Esophagus muscularis mucosa (tissue), 4 donors: ENCODE data around the gene PPP1CA. TPM values are rescaled to one million over a fixed set of nuclear protein-coding genes. Genes with fewer than 3 reads are reported as not detected.

Source experiments
- DNase-seq: peaks from one replicate; pipeline ENCODE4 v3.0.0-alpha.2; 2017; ENCODE audit errors: extremely low spot score
- H3K27ac ChIP-seq, 4 donors: fragments of 200-600 bp; sonication (generic); replicated peaks in 1 of 4; 1 replicate in 3 of 4; 2 replicates in 1 of 4; pipeline ENCODE4 v1.5.1; 2016 to 2019; ENCODE audit warnings: mild to moderate bottlenecking in 1 of 4
- H3K27me3 ChIP-seq, 4 donors: fragments of 200-600 bp; sonication (generic); one replicate each; pipeline versions ENCODE4 v1.5.1 to v1.6.0; 2016 to 2019
- H3K36me3 ChIP-seq, 4 donors: fragments of 200-600 bp; sonication (generic); one replicate each; pipeline ENCODE4 v1.5.1; 2016 to 2019
- H3K4me1 ChIP-seq, 4 donors: fragments of 200-600 bp; sonication (generic); one replicate each; pipeline ENCODE4 v1.5.1; 2016 to 2019
- H3K4me3 ChIP-seq, 4 donors: fragments of 200-600 bp; sonication (generic); 1 replicate in 2 of 4; 2 replicates in 2 of 4; pipeline ENCODE4 v1.5.1; 2016 to 2019; ENCODE audit warnings: mild to moderate bottlenecking in 4 of 4, moderate library complexity in 1 of 4
- H3K9me3 ChIP-seq, 4 donors: fragments of 200-600 bp; sonication (generic); 1 replicate in 3 of 4; 2 replicates in 1 of 4; pipeline ENCODE4 v1.5.1; 2016 to 2019
- EP300 ChIP-seq: sonication (generic); formaldehyde crosslinking; IDR thresholded peaks from one replicate; pipeline ENCODE4 v1.6.1; 2017; ENCODE audit warnings: antibody characterized with exemption
- POLR2A ChIP-seq: fragments of 450-650 bp; IDR thresholded peaks from one replicate; pipeline ENCODE4 v1.6.1; 2017; ENCODE audit warnings: antibody characterized with exemption, moderate library complexity, mild to moderate bottlenecking, low read depth
- POLR2AphosphoS5 ChIP-seq, 2 donors: sonication (generic); formaldehyde crosslinking; IDR thresholded peaks; one replicate each; pipeline ENCODE4 v1.6.1; 2017; ENCODE audit warnings: antibody characterized with exemption in 2 of 2
- WGBS: methylation state at CpG from one replicate; pipeline ENCODE4 v1.1.5; 2018; 5-methylcytosine and 5-hydroxymethylcytosine counted together
- intact Hi-C: fragments of 100-400 bp; cut with DNase I; formaldehyde crosslinking; loops from one replicate; pipeline ENCODE4 v1.15.1; 2023
- total RNA-seq, 4 donors: library from RNA; depleted of rRNA; stranded (reverse); fragments of >200 nt; gene quantifications; one replicate each; pipeline versions ENCODE4 v1.1.0 to v1.2.1, GENCODE V29; 2016
- TF ChIP-seq, protein P1 (sequence below), 3 experiments: fragments of 200-600 bp in 2 of 3; fragments of 450-650 bp in 1 of 3; sonication (generic) in 2 of 3; IDR thresholded peaks; one replicate each; pipeline ENCODE4 v1.5.1; 2017 to 2019; ENCODE audit warnings: antibody characterized with exemption in 3 of 3, mild to moderate bottlenecking in 2 of 3, moderate library complexity in 1 of 3

PPP1CA gene
- total RNA-seq, 4 donors from 2014 or later = 56.9 to 87.3 (median 78.7) TPM

DNA sequence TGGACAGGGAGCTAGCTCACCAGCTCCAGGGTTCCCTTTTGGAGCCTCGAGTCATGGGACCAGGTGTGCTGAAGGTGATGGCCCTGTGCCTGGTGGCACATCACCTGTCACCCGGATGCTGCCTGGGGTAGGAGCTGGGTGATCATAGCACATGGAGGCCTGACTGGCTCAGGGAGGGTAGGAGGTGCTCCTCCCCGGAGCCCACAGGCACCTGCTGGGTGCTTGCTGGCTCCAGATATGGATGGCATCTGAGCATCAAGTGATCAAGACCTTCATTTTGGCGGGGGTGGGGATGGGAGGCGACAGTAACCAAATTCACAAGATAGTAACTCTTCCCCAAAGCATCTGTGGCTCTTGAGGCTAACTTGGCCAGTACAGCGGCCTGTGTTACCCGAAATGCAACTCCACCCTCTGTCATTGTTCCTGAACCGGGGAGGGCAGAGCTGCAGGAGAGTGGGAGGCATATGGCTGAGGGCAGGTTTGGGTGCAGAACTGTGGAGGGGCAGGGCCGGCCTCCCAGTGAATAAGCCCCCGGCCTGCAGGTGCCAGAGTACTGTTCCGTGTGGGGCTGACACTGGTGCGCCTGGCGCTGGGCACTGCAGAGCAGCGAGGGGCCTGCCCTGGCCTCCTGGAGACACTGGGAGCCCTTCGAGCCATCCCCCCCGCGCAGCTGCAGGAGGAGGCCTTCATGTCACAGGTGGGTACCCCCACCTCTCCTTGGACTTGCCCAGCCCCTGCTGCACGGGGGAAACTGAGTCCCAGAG lies 7.0 kb upstream of the PPP1CA start:
- Histone ChIP-seq H3K4me3 (no peak overlapping the region), H3K27ac (no peak overlapping the region), H3K27me3 (peaks cover 0 to 90% (median 10%) of the 10 kb centered on the region in 4 donors), H3K36me3 (no peaks in the 10 kb centered on the region), H3K4me1 (peaks cover 0 to 23% (median 12%) of the 10 kb centered on the region in 4 donors), H3K9me3 (no peaks in the 10 kb centered on the region)
- TF ChIP-seq POLR2AphosphoS5 (IDR thresholded peaks at IDR 0.05) (no peak), POLR2A (no peak), EP300 (no peak)
- TF ChIP-seq, protein P1, sequence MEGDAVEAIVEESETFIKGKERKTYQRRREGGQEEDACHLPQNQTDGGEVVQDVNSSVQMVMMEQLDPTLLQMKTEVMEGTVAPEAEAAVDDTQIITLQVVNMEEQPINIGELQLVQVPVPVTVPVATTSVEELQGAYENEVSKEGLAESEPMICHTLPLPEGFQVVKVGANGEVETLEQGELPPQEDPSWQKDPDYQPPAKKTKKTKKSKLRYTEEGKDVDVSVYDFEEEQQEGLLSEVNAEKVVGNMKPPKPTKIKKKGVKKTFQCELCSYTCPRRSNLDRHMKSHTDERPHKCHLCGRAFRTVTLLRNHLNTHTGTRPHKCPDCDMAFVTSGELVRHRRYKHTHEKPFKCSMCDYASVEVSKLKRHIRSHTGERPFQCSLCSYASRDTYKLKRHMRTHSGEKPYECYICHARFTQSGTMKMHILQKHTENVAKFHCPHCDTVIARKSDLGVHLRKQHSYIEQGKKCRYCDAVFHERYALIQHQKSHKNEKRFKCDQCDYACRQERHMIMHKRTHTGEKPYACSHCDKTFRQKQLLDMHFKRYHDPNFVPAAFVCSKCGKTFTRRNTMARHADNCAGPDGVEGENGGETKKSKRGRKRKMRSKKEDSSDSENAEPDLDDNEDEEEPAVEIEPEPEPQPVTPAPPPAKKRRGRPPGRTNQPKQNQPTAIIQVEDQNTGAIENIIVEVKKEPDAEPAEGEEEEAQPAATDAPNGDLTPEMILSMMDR (IDR thresholded peaks at IDR 0.05) = no peak
- 76% methylated on average over 6 of the region's 18 CpGs for WGBS
- intact Hi-C loops = no loop called here
- DNase-seq = no peak

DNA sequence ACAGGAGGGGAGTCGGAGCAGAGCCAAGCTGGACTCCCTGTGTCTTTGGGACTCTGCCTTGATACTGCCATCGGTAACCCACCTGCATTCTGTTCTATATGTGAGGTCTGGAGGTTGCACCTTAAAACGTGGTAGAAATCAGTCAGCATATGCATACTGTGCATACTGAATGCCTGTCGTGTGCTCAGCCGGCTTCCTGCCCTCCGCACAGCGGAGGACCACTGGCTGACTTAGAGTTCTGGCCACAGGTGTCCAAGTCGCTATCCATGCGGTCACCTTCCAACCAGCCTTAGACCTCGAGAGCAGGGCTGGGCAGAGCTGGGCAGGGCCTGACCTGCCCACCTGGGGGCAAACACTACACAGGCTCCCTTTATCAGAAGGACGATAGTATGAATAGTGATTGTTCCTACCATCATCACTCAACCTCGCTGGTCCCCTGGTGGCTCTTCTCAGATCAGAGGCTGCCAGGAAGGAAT lies 6.1 kb upstream of the PPP1CA start:
- H3K9me3 ChIP-seq = no peaks in the 10 kb centered on the region
- intact Hi-C loops = no loop called here
- no peak overlapping the region for H3K27ac ChIP-seq
- H3K27me3 ChIP-seq = peaks cover 0 to 96% (median 10%) of the 10 kb centered on the region in 4 donors
- peaks cover 0 to 26% (median 17%) of the 10 kb centered on the region in 4 donors for H3K4me1 ChIP-seq
- no peaks in the 10 kb centered on the region for H3K36me3 ChIP-seq
- 54% methylated on average over 10 of the region's 12 CpGs for WGBS
- TF ChIP-seq EP300 (no peak), POLR2A (no peak), POLR2AphosphoS5 (IDR thresholded peaks at IDR 0.05) (no peak)
- TF ChIP-seq, protein P1 (IDR thresholded peaks at IDR 0.05) = no peak
- DNase-seq = no peak
- H3K4me3 ChIP-seq = no peak overlapping the region

DNA sequence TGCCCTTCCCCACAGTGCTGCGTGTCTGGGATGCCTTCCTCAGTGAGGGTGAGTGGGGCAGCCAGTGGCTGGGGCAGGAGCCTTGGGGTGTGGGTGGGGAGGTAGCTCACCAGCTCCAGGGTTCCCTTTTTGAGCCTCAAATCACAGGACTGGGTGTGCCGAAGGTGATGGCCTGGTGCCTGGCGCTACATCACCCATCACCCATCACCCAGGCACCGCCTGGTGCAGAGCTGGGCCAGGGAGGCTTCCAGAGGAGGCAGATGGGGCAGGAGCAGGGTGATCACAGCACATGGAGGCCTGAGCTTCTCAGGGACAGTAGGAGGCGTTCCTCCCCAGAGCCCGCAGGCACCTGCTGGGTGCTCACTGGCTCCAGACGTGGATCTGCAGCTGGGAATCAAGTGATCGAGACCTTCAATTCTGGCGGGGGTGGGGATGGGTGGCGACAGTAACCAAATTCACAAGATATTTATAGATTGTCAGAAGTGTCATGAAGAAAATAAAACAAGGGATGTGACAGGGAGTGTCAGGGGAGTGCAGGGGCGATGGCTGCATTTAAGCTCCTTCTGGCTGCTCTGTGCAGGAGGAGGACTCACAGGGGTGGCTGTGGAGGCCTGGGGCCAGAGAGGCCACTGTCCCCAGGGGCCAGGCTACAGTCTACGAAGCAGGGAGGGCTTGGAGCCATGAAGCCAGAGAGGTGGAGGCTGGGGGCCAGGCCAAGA lies 5.5 kb upstream of the PPP1CA start:
- intact Hi-C loops = no loop called here
- TF ChIP-seq, protein P1 (IDR thresholded peaks at IDR 0.05) = no peak
- TF ChIP-seq POLR2AphosphoS5 (IDR thresholded peaks at IDR 0.05) (no peak), EP300 (no peak), POLR2A (no peak)
- H3K27ac ChIP-seq = no peak overlapping the region
- no peaks in the 10 kb centered on the region for H3K36me3 ChIP-seq
- no peak overlapping the region for H3K4me3 ChIP-seq
- DNase-seq = no peak
- WGBS = 49% methylated on average over 9 of the region's 12 CpGs
- peaks cover 0 to 92% (median 10%) of the 10 kb centered on the region in 4 donors for H3K27me3 ChIP-seq
- no peaks in the 10 kb centered on the region for H3K9me3 ChIP-seq
- peaks cover 4 to 29% (median 22%) of the 10 kb centered on the region in 4 donors for H3K4me1 ChIP-seq

DNA sequence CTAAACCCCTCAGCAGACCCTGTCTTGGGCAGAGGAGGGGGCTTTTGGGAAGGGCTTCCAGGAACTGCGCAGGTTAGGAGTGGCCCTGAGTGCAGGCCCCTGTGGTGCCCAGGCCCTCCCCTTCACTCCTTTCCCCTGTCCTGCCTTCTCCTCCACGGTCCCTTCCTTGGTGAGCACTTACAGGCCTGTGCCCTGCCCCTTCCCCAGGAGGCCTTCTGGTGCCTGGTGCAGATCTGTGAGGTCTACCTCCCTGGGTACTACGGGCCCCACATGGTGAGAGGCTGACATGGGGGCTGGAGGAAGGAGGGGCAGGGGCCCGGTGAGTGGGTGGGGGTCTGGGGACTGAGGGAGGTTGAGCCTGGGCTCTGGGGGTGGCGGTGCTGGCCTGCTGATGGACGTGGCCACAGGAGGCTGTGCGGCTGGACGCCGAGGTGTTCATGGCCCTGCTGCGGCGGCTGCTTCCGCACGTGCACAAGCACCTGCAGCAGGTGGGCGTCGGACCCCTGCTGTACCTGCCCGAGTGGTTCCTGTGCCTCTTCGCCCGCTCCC lies 4.8 kb upstream of the PPP1CA start:
- H3K4me1 ChIP-seq = peaks cover 6 to 32% (median 25%) of the 10 kb centered on the region in 4 donors
- no peak overlapping the region for H3K4me3 ChIP-seq
- no peaks in the 10 kb centered on the region for H3K36me3 ChIP-seq
- H3K27me3 ChIP-seq = peaks cover 0 to 85% (median 10%) of the 10 kb centered on the region in 4 donors
- H3K9me3 ChIP-seq = no peaks in the 10 kb centered on the region
- no peak for TF ChIP-seq POLR2AphosphoS5 (IDR thresholded peaks at IDR 0.05)
- TF ChIP-seq, protein P1 (IDR thresholded peaks at IDR 0.05) = no peak
- no peak for TF ChIP-seq POLR2A
- no peak for TF ChIP-seq EP300
- WGBS = 77% methylated on average over 14 of the region's 18 CpGs
- H3K27ac ChIP-seq = no peak overlapping the region
- intact Hi-C loops = no loop called here
- DNase-seq = no peak
